SK-N-SH (cell line): ENCODE measurements around the gene RARS1. TPM values are rescaled to one million over a fixed set of nuclear protein-coding genes. Genes with fewer than 3 reads are reported as not detected.

ENCODE experiments used
- polyA plus RNA-seq, 3 experiments: library from polyadenylated mRNA; depleted of rRNA; stranded (reverse); fragments of >200 nt; gene quantifications; 2 replicates each; pipeline ENCODE4 v1.2.3, GENCODE V29; 2012
- small RNA-seq, 7 experiments: library from RNA; depleted of rRNA; stranded (forward); fragments of <200 nt; gene quantifications; one replicate each; pipeline ENCODE3, GENCODE V24; 2012

The RARS1 gene
- polyA plus RNA-seq, 1 of the 3 experiments (the other 2 are of a cell fraction) = 53.5 TPM

Small RNA genes within 50 kb of the gene (small RNA-seq; reads per million reads assigned to genes)
- 5.9 to 178 (median 73.1) reads per million in 7 experiments for gene MIR103A1

Other genes with a start within 250 kb of the RARS1 start
- gene WWC1, start 194.8 kb upstream of the RARS1 start, polyA plus RNA-seq (2012; rRNA removed) = 15.2 and 16.9 TPM in 2 replicates
- 4.4 and 4.5 TPM in 2 replicates for gene FBLL1, start 42.8 kb downstream of the RARS1 start, polyA plus RNA-seq (2012; rRNA removed)
- gene PANK3, start 92.9 kb downstream of the RARS1 start, polyA plus RNA-seq (2012; rRNA removed) = 6.1 and 8.7 TPM in 2 replicates